Astrocyte of the spinal cord (primary cell): ENCODE data around the gene XIRP2.
A peak's percentile ranks its signal among the peaks of the same experiment; 100 is the strongest.

Source experiments
- DNase-seq: peaks from one replicate; pipeline ENCODE4 v3.0.0; 2011; ENCODE audit warnings: low read depth, low spot score
- H3K4me3 ChIP-seq: 2 replicates; pipeline ENCODE4 v1.5.1; 2011; ENCODE audit warnings: low read depth, mild to moderate bottlenecking, low read length, moderate library complexity
- CTCF ChIP-seq: IDR thresholded peaks from 2 replicates; pipeline ENCODE4 v1.5.1; 2012; ENCODE audit warnings: low read depth, mild to moderate bottlenecking, low read length, inconsistent platforms
- in situ Hi-C: cut with HindIII; loops from 2 replicates; pipeline ENCODE4 v1.10.0; 2017; ENCODE audit warnings: low sequenced_read_pairs

Gene XIRP2

GRCh38 chr2:167142554-167142953 lies 254.3 kb downstream of the XIRP2 start:
- no peak for TF ChIP-seq CTCF
- in situ Hi-C loops, result no loop called here
- no peak overlapping the region for H3K4me3 ChIP-seq
- DNase-seq, result no peak

- in situ Hi-C loops, result no loop called here
- TF ChIP-seq CTCF, result no peak
- H3K4me3 ChIP-seq, result no peak overlapping the region
- peak; percentile 48 for DNase-seq
Measured at GRCh38 chr2:167144179-167144898, 256.1 kb downstream of the XIRP2 start.

GRCh38 chr2:167147271-167147941 lies 259.1 kb downstream of the XIRP2 start:
- no peak for DNase-seq
- no peak overlapping the region for H3K4me3 ChIP-seq
- TF ChIP-seq CTCF, result no peak
- in situ Hi-C loops, result no loop called here

DNA sequence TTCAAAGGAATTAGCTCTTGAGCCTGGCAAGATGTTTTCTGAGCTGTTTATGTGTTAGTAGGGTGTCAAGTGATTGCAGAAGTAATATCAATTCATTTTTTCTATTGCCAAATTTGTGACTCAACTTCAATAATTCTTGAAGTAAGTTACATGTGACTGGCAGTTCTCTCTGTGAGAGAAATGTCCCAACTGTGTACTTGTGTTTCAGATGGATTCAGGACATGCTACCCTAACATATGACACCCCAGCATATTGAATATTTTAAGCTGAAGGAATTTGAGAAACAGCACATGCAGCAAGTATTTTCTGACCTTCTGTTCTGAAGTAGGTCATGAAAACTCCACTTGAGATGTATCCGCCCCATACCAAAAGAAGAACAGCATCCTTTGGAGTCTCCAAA lies 263.6 kb downstream of the XIRP2 start:
- DNase-seq, result no peak
- in situ Hi-C loops, result no loop called here
- no peak overlapping the region for H3K4me3 ChIP-seq
- no peak for TF ChIP-seq CTCF

- H3K4me3 ChIP-seq, result no peak overlapping the region
- in situ Hi-C loops, result no loop called here
- TF ChIP-seq CTCF, result no peak
- no peak for DNase-seq
Measured at GRCh38 chr2:167157523-167157922, 269.2 kb downstream of the XIRP2 start.

DNA sequence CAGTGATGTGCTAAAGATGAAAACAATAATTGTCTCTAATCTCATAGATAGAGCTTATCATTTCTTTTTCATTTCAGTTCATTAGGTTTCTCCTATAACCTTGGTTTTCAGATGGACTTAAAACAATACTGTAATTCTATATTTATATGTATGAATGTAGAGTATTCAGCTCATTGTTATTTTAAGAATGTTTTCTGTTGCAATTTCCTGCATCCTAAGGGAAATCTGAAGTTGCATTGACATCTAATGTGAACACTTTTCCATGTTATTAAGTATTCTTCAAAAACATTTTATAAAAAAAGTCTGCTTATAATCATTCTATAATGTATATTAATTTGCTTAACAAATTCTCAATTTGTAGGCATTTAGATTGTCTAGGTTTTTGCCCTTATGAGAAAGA lies 288.9 kb downstream of the XIRP2 start:
- in situ Hi-C loops, result no loop called here
- H3K4me3 ChIP-seq, result no peak overlapping the region
- no peak for TF ChIP-seq CTCF
- peak; percentile 7 for DNase-seq
